Lung microvascular endothelial cell (primary cell): Measurements from ENCODE around the gene CROCC. TPM values are rescaled to one million over a fixed set of nuclear protein-coding genes. Genes with fewer than 3 reads are reported as not detected.
A peak's percentile ranks its signal among the peaks of the same experiment; 100 is the strongest.
"Not testable (repeated sequence)": the region's sequence is repeated elsewhere in the genome, so short reads cannot be mapped to it uniquely, and the experiment has no call there.

ENCODE experiments used
- DNase-seq, 2 donors: peaks; one replicate each; pipeline versions ENCODE4 v3.0.0 to v3.0.0-alpha.2; 2010; ENCODE audit warnings: low read depth in 2 of 2
- total RNA-seq: library from RNA; depleted of rRNA; stranded (reverse); fragments of >200 nt; gene quantifications from 2 replicates; pipeline ENCODE4 v1.2.1, GENCODE V29; 2014

The CROCC gene
- total RNA-seq, 1 donor from 2014 or later: 18.3 TPM

GRCh38 chr1:16938351-16939321 is 16.9 kb downstream of the CROCC start:
- DNase-seq: no peak

DNA sequence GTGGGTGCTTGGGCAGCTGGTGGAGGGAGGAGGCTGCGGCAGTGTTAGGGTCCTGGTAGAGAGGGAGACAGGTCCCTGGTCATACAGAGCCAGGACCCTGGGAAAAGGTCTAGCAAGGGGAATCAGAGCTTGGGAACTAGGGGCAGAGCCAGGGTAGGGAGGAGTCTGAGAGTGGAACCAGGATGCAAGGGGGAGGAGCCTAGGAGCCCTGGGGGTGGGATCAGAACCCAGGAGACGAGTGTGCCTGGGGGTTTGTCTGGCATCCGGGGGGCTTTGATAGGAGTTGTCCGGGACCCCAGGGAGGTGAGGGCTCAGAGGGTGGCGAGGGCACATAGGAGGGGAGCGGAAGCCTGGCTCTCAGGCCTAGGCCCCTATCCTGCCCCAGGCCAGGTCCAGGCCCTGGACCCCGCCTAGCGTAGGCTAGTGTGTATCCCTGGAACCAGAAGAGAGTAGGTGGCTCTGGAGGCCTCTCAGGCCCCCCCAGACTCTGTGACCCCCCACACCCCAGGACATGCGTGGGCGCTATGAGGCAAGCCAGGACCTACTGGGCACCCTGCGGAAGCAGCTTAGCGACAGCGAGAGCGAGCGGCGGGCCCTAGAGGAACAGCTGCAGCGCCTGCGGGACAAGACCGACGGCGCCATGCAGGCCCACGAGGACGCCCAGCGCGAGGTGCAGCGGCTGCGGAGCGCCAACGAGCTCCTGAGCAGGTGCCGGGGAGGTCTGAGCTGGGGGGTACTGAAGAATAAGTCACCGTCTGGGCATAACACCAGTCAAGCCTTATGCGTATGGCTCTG is 17.9 kb downstream of the CROCC start:
- not testable (repeated sequence) for DNase-seq

- no peak for DNase-seq
Measured at GRCh38 chr1:16944038-16944437, 22.3 kb downstream of the CROCC start.

DNA sequence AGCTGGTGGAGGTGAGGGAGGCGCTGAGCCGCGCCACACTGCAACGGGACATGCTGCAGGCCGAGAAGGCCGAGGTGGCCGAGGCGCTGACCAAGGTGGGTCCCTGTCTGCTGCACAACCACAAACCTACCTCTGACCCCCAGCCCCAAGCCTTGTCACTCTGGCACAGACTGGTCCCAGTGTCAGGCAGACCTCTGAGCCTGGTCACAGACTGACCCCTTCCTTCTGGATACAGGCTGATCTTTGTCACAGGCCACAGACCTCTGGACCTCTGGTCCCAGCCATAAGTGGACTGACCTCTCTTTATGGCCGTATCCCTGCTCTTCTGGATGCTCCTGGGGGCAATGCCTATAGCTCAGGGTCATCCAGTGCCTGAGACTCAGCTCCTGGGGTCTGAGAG is 23.8 kb downstream of the CROCC start:
- not testable (repeated sequence) for DNase-seq

GRCh38 chr1:16946185-16946584 is 24.5 kb downstream of the CROCC start:
- not testable (repeated sequence) for DNase-seq

GRCh38 chr1:16946646-16947045 is 24.9 kb downstream of the CROCC start:
- DNase-seq: no peak

GRCh38 chr1:16948282-16948891 is 26.7 kb downstream of the CROCC start:
- not testable (repeated sequence) for DNase-seq

- peak in 1 of 2 donors; percentile 28 for DNase-seq
Measured at GRCh38 chr1:16949026-16949425, 27.3 kb downstream of the CROCC start.

DNA sequence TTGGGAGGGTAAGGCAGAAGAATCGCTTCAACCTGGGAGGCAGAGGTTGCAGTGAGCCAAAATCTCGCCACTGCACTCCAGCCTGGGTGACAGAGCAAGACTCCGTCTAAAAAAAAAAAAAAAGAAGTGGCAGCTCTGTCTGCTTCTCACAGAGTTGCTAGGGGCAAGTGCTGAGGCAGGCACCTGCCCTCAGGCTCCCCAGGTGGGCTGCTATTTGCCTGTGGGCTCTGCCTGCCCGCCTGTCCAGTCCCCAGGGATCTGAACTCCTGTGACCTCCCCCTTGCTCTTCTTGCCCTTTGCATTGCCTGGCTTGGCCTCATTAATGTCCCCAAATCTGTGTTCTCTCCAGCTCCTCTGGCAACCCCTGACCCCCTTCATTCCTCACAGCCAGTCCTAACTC is 30.6 kb downstream of the CROCC start:
- DNase-seq: not testable (repeated sequence)

GRCh38 chr1:16954579-16954978 is 32.8 kb downstream of the CROCC start:
- no peak for DNase-seq

DNA sequence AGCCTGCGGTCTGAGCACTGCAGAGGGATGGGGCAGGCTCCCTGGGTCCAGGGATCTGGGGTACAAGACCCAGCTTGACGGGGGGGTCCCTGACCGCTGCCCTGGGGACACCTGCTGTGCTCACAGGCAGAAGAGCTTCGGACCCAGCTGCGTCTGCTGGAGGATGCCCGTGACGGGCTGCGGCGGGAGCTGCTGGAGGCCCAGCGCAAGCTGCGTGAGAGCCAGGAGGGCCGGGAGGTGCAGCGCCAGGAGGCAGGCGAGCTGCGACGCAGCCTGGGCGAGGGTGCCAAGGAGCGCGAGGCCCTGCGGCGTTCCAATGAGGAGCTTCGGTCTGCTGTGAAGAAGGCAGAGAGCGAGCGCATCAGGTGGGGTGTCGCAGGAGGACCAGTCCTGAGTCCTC is 33.5 kb downstream of the CROCC start:
- DNase-seq: no peak

GRCh38 chr1:16956775-16957174 is 35.0 kb downstream of the CROCC start:
- no peak for DNase-seq

DNA sequence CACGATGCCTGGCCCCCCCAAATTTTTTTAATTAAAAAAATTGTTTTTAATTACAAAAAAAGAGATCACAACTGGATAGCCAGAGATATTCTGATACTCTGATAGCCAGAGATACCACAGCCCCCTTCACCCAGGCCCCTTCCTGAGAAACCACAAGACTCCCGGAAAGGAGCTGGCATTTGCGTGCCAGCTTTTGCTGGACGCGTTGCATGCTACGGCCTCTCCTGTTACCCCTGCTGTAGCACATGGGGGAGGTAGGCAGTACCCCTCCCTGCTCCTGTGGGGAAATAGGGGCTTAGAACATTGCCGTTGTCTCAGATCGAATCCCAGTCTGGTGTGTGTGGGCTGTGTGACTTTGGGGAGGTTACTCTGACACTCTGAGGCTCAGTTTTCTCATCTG is 36.0 kb downstream of the CROCC start:
- no peak for DNase-seq

DNA sequence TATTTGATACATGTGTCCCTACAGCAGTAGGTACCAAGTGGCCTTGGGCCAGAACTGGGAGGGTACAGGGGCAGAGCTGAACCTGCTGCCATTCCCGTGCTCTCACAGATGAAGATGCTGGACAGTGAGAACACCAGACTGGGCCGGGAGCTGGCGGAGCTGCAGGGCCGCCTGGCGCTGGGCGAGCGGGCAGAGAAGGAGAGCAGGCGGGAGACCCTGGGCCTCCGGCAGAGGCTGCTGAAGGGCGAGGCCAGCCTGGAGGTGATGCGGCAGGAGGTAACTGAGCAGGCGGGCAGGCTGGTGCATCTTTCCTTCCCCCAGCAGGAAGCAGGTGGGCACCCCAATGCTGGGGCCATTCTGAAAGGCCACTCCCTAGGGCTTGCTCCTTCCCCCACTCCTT is 36.7 kb downstream of the CROCC start:
- no peak for DNase-seq

DNA sequence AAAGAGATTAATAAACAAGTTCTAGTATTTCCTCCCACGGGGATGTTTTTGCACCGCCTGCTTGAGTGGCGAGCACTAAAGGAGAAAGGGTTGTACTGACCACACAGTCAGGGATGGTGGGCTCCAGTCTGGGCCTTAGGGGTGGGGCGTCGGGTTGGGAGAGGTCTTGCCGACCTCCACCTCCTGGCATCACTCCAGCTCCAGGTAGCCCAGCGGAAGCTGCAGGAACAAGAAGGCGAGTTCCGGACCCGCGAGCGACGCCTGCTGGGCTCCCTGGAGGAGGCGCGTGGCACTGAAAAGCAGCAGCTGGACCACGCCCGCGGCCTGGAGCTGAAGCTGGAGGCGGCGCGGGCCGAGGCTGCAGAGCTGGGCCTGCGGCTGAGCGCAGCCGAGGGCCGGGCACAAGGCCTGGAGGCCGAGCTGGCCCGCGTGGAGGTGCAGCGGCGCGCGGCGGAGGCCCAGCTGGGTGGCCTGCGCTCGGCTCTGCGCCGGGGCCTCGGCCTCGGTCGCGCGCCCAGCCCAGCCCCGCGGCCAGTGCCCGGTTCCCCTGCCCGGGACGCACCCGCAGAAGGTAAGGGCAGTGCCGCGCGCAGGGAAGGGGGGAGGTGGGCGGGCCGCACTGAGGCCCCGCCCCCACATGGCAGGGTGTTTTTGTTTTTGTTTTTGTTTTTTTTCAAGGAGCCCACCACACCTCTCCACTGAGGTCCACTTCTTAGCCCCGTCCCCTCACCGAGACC is 39.0 kb downstream of the CROCC start:
- DNase-seq: peak; percentile 81 to 83

- no peak for DNase-seq
Measured at GRCh38 chr1:16961297-16962133, 39.8 kb downstream of the CROCC start.

DNA sequence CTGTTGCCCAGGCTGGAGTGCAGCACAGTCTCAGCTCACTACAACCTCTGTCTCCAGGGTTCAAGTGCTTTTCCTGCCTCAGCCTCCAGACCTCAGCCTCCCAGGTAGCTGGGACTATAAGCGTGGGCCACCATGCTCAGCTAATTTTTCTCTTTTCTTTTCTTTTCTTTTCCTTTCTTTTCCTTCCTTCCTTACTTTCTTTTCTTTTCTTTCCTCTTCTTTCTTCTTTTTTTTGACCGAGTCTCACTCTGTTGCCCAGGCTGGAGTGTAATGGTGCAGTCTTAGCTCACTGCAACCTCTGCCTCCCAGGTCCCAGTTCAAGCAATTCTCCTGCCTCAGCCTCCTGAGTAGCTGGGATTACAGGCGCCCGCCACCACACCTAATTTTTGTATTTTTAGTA is 42.4 kb downstream of the CROCC start:
- not testable (repeated sequence) for DNase-seq

DNA sequence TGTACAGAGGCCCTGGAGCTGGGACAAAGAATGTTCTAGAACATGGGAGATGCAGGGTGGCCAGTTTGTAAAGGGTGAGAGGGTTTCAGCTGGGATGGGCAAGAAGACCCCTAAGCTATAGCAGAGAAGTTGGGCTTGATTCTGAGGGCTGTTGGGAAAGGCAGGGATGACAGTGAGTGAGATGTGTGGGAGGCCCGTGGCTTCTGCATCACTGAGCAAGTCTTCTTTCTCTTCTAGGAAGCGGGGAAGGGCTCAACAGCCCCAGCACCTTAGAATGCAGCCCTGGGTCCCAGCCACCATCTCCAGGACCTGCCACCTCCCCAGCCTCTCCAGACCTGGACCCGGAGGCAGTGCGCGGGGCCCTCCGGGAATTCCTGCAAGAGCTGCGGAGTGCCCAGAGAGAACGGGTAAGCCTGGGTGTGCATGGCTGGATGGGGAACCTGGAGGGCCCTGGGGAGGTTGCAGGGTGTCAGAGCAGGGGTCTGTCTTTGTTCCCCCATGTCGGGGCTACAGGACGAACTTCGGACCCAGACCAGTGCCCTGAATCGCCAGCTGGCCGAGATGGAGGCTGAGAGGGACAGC is 43.8 kb downstream of the CROCC start:
- DNase-seq: no peak

DNA sequence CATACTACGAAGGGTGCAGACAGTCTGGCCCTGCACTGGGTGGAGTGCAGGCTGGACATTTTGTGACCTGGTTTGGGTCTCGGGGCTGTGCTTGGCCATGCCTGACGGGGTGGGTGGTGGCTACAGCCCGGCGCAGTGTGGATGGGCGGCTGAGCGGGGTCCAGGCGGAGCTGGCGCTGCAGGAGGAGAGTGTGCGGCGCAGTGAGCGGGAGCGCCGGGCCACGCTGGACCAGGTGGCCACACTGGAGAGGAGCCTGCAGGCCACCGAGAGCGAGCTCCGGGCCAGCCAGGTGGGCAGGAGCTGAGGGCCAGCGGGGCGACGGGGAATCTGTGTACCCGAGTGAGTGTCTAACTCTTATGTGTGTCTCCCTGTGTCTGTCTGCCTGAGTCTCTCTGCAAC is 44.6 kb downstream of the CROCC start:
- no peak for DNase-seq

DNA sequence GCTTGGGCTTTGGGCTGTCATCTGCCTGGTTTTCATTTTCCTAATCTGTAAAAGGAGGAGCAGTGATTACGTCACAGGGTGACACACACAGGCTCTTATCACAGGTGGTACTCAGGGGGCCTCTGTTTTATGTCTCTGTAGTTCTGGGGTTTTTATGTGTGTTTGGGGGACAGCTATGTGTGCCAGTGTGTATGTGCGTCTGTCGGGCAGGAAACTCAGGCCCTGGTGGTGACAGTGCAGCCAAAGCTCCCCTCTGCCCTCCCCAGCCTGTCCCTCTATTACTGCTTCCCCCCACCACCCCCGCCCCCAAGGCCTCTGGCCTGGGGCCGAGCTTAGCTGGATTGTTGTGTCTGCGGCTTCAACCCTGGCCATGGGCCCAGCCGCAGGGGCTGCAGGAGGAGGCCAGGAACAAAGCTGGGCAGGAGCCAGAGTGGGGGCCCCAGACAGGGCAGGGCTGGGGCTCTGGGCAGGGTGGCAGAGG is 45.4 kb downstream of the CROCC start:
- peak; percentile 77 to 85 for DNase-seq
